Ectodermal cell (in vitro differentiated cells): ENCODE data around the gene TNFRSF19.

Experiments used
- H3K27ac ChIP-seq: 2 replicates; pipeline ENCODE4 v1.7.0; 2013; ENCODE audit warnings: mild to moderate bottlenecking, low read depth, low read length; ENCODE audit not compliant: insufficient read depth, poor library complexity, severe bottlenecking
- H3K27me3 ChIP-seq: 2 replicates; pipeline ENCODE4 v1.7.0; 2013; ENCODE audit warnings: mild to moderate bottlenecking, low read length; ENCODE audit not compliant: insufficient read depth, control insufficient read depth, poor library complexity, severe bottlenecking
- H3K36me3 ChIP-seq: one replicate; pipeline ENCODE4 v1.7.0; 2013; ENCODE audit warnings: low read length; ENCODE audit not compliant: control insufficient read depth, insufficient read depth
- H3K4me1 ChIP-seq: one replicate; pipeline ENCODE4 v1.7.0; 2013; ENCODE audit warnings: low read length; ENCODE audit not compliant: control insufficient read depth, insufficient read depth
- H3K4me3 ChIP-seq: 2 replicates; pipeline ENCODE4 v1.7.0; 2013; ENCODE audit warnings: low read depth, low read length, control low read depth; ENCODE audit not compliant: insufficient read depth
- H3K9me3 ChIP-seq: 2 replicates; pipeline ENCODE4 v1.7.0; 2013; ENCODE audit warnings: mild to moderate bottlenecking, low read length, moderate library complexity; ENCODE audit not compliant: control insufficient read depth
- WGBS, 2 experiments: methylation state at CpG; one replicate each; pipeline ENCODE4 v1.1.7; 2013; ENCODE audit warnings: missing lambda C conversion rate in 2 of 2; 5-methylcytosine and 5-hydroxymethylcytosine counted together

TNFRSF19 gene

GRCh38 chr13:23622985-23623384 is 52.8 kb downstream of the TNFRSF19 start:
- Histone ChIP-seq H3K27ac (no peak overlapping the region), H3K36me3 (peaks cover 7% of the 10 kb centered on the region), H3K4me3 (no peak overlapping the region), H3K27me3 (no peaks in the 10 kb centered on the region), H3K9me3 (no peaks in the 10 kb centered on the region), H3K4me1 (peaks cover 11% of the 10 kb centered on the region)
- WGBS, 2 experiments, result 93 to 95% methylated on average over 3 of the region's 3 CpGs

- Histone ChIP-seq H3K4me1 (peaks cover 13% of the 10 kb centered on the region), H3K36me3 (peaks cover 7% of the 10 kb centered on the region), H3K4me3 (no peak overlapping the region), H3K27ac (no peak overlapping the region), H3K27me3 (no peaks in the 10 kb centered on the region), H3K9me3 (no peaks in the 10 kb centered on the region)
- WGBS, 2 experiments, result 81 to 83% methylated on average over 3 of the region's 3 CpGs
Observed at GRCh38 chr13:23623394-23623793, 53.2 kb downstream of the TNFRSF19 start.

- Histone ChIP-seq H3K9me3 (no peaks in the 10 kb centered on the region), H3K4me1 (peaks cover 41% of the 10 kb centered on the region), H3K36me3 (peaks cover 3% of the 10 kb centered on the region), H3K4me3 (no peak overlapping the region), H3K27ac (no peak overlapping the region), H3K27me3 (no peaks in the 10 kb centered on the region)
- WGBS, 2 experiments, result 84 to 85% methylated on average over 8 of the region's 8 CpGs
Observed at GRCh38 chr13:23626700-23627099, 56.5 kb downstream of the TNFRSF19 start.

- no peaks in the 10 kb centered on the region for H3K27me3 ChIP-seq
- no peaks in the 10 kb centered on the region for H3K9me3 ChIP-seq
- no peak overlapping the region for H3K4me3 ChIP-seq
- peaks cover 3% of the 10 kb centered on the region for H3K36me3 ChIP-seq
- WGBS, 2 experiments, result 76 to 78% methylated on average over 8 of the region's 8 CpGs
- H3K27ac ChIP-seq, result no peak overlapping the region
- peaks cover 49% of the 10 kb centered on the region for H3K4me1 ChIP-seq
Observed at GRCh38 chr13:23627410-23627809, 57.2 kb downstream of the TNFRSF19 start.

GRCh38 chr13:23628250-23628649 is 58.0 kb downstream of the TNFRSF19 start:
- Histone ChIP-seq H3K9me3 (no peaks in the 10 kb centered on the region), H3K4me1 (peaks cover 54% of the 10 kb centered on the region), H3K4me3 (no peak overlapping the region), H3K36me3 (peaks cover 3% of the 10 kb centered on the region), H3K27me3 (no peaks in the 10 kb centered on the region), H3K27ac (no peak overlapping the region)
- WGBS, 2 experiments, result 87 to 94% methylated on average over 3 of the region's 3 CpGs

GRCh38 chr13:23628765-23629565 is 58.8 kb downstream of the TNFRSF19 start:
- Histone ChIP-seq H3K9me3 (no peaks in the 10 kb centered on the region), H3K27ac (peak overlapping the region; percentile 38), H3K27me3 (no peaks in the 10 kb centered on the region), H3K36me3 (no peaks in the 10 kb centered on the region), H3K4me3 (no peak overlapping the region), H3K4me1 (peaks cover 59% of the 10 kb centered on the region)
- 96 to 97% methylated on average over 5 of the region's 5 CpGs for WGBS, 2 experiments

- no peak overlapping the region for H3K4me3 ChIP-seq
- no peaks in the 10 kb centered on the region for H3K27me3 ChIP-seq
- H3K4me1 ChIP-seq, result peaks cover 67% of the 10 kb centered on the region
- H3K27ac ChIP-seq, result peak overlapping the region; percentile 84
- no peaks in the 10 kb centered on the region for H3K9me3 ChIP-seq
- WGBS, 2 experiments, result 94 to 96% methylated on average over 6 of the region's 6 CpGs
- no peaks in the 10 kb centered on the region for H3K36me3 ChIP-seq
Observed at GRCh38 chr13:23629566-23630272, 59.5 kb downstream of the TNFRSF19 start.

- no peaks in the 10 kb centered on the region for H3K36me3 ChIP-seq
- no peak overlapping the region for H3K4me3 ChIP-seq
- peak overlapping the region; percentile 84 for H3K27ac ChIP-seq
- H3K9me3 ChIP-seq, result no peaks in the 10 kb centered on the region
- H3K4me1 ChIP-seq, result peaks cover 69% of the 10 kb centered on the region
- H3K27me3 ChIP-seq, result no peaks in the 10 kb centered on the region
- WGBS, 2 experiments, result 29 to 30% methylated on average over 5 of the region's 5 CpGs
Observed at GRCh38 chr13:23630349-23631093, 60.3 kb downstream of the TNFRSF19 start.

GRCh38 chr13:23631311-23632047 is 61.3 kb downstream of the TNFRSF19 start:
- H3K36me3 ChIP-seq, result no peaks in the 10 kb centered on the region
- H3K4me1 ChIP-seq, result peaks cover 75% of the 10 kb centered on the region
- WGBS, 2 experiments, result 51 to 58% methylated on average over 6 of the region's 6 CpGs
- H3K27me3 ChIP-seq, result no peaks in the 10 kb centered on the region
- no peaks in the 10 kb centered on the region for H3K9me3 ChIP-seq
- no peak overlapping the region for H3K4me3 ChIP-seq
- H3K27ac ChIP-seq, result peak overlapping the region; percentile 76
